AG09309 (cell line): ENCODE measurements around the gene TRIM66.

Experiments used
- DNase-seq: peaks from one replicate; pipeline ENCODE4 v3.0.0-alpha.2; 2010; ENCODE audit warnings: low read depth
- H3K4me3 ChIP-seq: 2 replicates; pipeline ENCODE4 v1.5.1; 2011; ENCODE audit warnings: mild to moderate bottlenecking, low read depth, low read length, moderate library complexity; ENCODE audit not compliant: control insufficient read depth
- TF ChIP-seq, protein P1 (sequence below): IDR thresholded peaks from 2 replicates; pipeline ENCODE4 v1.5.1; 2011; ENCODE audit warnings: mild to moderate bottlenecking, low read depth, low read length, inconsistent platforms; ENCODE audit not compliant: insufficient read depth, control insufficient read depth; ENCODE audit errors: missing control alignments

TRIM66 gene

DNA sequence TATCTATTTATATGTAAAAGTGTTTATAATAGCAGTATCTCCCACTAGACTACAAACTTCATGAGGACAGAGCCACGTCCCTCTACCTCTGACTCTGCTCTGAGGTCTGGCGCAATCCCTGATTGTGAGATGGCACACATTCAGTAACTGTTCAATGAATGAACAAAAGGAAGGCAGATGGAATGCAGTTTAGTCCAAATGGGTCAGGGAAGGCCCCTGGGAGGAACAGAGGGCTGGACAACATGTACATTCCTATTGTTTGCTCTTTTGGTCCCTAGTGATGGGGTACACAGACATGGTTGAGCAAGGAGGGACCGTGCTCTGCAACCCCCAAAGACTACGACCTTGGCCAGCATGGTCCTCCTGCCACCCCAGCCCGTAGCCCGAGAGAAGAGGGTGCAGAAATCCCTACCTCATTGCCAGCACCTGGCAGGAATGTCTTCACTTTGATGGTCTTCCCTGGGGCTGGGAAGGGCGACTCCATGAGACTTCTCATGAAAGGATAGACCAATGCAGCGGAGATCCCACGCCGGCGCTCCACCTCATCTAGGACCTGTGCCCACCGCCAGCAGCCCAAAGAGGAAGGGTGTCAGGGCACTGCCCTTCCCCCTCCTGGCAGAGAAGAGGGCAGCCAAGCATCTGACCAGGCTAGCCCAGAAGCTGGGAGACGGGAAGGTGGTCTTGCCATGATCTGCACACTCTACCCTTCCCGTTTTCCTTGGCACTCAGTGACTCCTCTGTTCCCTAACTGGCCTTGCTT is 24.4 kb upstream of the TRIM66 start:
- H3K4me3 ChIP-seq: no peak overlapping the region
- TF ChIP-seq, protein P1, sequence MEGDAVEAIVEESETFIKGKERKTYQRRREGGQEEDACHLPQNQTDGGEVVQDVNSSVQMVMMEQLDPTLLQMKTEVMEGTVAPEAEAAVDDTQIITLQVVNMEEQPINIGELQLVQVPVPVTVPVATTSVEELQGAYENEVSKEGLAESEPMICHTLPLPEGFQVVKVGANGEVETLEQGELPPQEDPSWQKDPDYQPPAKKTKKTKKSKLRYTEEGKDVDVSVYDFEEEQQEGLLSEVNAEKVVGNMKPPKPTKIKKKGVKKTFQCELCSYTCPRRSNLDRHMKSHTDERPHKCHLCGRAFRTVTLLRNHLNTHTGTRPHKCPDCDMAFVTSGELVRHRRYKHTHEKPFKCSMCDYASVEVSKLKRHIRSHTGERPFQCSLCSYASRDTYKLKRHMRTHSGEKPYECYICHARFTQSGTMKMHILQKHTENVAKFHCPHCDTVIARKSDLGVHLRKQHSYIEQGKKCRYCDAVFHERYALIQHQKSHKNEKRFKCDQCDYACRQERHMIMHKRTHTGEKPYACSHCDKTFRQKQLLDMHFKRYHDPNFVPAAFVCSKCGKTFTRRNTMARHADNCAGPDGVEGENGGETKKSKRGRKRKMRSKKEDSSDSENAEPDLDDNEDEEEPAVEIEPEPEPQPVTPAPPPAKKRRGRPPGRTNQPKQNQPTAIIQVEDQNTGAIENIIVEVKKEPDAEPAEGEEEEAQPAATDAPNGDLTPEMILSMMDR: no peak
- no peak for DNase-seq

DNA sequence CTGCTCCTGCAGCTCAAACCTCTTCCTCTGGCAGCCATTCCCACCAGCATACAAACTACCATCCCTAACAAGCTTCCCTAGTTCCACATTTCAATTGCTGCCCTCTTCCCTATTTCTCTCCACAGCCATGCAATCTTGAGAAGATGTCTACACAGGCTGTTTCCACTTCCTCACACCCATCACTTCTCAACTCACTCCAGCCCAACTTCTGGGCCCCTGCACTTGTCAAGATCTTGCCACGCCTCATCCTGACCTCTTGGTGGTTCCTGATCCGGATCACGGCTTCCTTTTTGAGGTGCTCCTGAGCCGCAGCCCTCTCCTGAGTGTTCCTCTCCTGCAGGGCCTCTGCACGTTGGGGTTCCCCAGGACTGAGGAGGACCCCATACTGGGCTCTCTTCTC is 22.7 kb upstream of the TRIM66 start:
- TF ChIP-seq, protein P1: no peak
- no peak for DNase-seq
- H3K4me3 ChIP-seq: no peak overlapping the region

DNA sequence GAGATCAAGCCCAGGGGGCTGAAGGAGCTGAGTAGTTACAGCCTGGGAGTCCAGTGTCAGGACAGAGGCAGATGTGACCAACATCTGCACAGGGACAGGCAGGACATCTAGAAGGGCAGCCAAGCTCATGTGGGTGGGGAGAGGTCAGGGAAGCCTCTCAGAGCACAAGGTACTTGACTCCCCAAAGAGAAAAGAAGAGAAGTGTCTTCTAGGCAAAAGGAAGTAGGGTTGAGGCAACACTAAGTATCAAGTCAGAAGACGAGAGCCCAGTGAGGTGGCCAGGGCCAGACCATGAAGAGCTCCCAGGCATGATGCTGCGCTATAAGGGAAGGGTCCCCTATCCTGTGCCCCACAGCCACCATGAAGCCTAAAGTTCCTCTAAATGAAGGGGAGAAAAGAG is 21.7 kb upstream of the TRIM66 start:
- H3K4me3 ChIP-seq: no peak overlapping the region
- TF ChIP-seq, protein P1: no peak
- DNase-seq: no peak

DNA sequence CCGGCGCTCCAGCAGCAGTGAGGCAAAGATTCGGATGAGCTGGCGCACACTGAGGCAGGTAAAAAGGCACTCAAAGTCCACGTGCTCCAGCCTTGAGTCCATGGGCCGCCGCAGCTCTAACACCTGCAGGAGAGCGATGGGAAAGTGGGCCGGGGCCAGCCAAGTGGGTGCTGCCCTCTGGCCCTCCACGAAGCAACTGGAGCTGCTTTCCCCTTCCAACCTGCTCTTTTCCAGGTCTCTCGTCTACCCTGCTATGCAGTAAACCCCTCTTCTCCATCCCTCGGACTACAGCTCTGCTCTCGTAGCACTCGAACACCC is 20.1 kb upstream of the TRIM66 start:
- DNase-seq: no peak
- TF ChIP-seq, protein P1: no peak
- no peak overlapping the region for H3K4me3 ChIP-seq

DNA sequence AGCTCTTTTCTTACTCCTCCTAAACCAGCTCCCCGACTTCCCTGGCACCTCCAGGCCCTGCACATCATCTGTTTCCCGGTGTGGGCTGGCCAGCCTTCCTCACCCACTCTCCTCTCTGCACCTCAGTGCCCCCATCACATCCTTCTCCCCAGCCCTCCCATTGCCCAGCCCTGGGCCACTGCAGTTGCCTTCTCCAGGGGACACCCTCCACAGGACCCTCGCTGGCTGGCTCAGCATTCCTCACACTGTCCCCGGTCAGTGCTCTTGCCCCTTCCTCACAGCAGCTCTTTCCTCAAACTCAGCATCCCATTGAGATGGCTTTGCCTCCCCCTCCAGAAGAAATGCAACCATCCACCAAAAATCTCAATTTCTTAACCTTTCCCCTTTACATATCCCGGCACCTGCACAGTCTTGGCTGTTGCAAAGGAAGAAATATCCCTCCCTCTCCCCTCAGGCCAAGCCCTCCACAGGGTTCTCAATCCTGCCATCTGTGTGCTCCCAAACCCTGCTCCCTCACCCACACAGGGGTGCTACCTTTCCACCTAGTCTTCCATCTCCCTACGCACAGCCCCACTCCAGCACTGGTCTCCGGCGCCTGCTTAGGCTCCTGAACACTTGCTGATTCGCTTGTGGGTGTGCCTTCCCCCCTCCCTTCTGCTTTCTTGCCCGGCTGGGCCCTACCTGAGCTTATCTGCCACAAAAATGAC is 19.6 kb upstream of the TRIM66 start:
- TF ChIP-seq, protein P1: no peak
- H3K4me3 ChIP-seq: no peak overlapping the region
- no peak for DNase-seq

DNA sequence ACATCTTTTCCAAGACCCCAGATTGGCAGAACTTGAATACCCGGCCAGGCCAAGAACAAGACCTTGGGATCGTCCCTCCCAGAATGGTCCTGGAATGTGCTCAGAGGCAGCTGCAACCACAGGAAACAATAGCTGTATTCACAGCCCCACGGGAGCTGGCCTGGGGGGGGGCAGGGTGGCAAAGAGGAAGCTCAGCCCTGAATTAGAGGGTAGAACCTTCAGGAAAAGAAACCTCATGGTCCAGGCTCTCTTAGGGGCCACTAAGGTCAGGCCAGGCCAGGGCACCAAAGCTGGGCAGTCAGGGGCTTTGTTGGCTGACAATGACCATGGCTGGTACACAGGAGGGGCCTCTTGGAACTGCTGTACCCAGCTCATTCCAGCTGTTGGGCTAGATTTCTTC is 17.4 kb upstream of the TRIM66 start:
- H3K4me3 ChIP-seq: no peak overlapping the region
- TF ChIP-seq, protein P1: no peak
- DNase-seq: no peak
